ENCODE measurements around the gene RAPSN.

DNA sequence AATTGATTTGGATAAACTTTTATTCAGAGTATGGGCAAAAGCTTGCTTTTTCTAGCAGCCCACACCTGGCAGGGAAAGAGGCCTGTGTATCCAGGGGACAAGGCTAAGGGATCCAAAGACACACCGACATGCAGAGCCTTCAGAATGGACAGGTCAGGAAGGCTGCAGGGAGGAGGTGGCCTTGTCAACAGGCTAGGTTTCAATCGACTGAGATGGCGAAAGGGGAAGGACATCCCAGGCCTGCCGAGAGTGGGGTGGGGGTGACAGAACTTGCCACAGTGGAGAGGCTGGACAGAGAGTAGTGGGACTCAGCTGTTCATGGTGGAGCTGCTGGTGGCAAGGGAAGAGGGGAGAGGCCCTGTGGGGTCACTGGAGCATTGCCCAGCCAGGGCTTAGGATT lies 45.8 kb downstream of the RAPSN start:
- TF ChIP-seq POLR2AphosphoS5 (IDR thresholded peaks at IDR 0.05; ENCODE audit: borderline replicate concordance, low read depth, low read length) (no peak), EZH2 (IDR thresholded peaks at IDR 0.05) (no peak), FOXP2 (optimal IDR thresholded peaks at IDR 0.05; ENCODE audit: control extremely low read depth, extremely low read length, insufficient read depth) (no peak)
